Sigmoid colon (tissue), 7 donors: ENCODE results near the gene LONP2. TPM values are rescaled to one million over a fixed set of nuclear protein-coding genes. Genes with fewer than 3 reads are reported as not detected.

ENCODE experiments used
- DNase-seq: peaks from one replicate; pipeline ENCODE4 v3.0.0-alpha.2; 2019
- H3K27ac ChIP-seq, 4 donors: fragments of 200-600 bp; sonication (generic); one replicate each; pipeline ENCODE4 v1.5.1; 2016 to 2019; ENCODE audit warnings: mild to moderate bottlenecking in 1 of 4
- H3K27me3 ChIP-seq, 3 donors: fragments of 200-600 bp; sonication (generic); one replicate each; pipeline ENCODE4 v1.5.1; 2019; ENCODE audit warnings: mild to moderate bottlenecking in 1 of 3
- H3K36me3 ChIP-seq, 4 donors: fragments of 200-600 bp; sonication (generic); one replicate each; pipeline ENCODE4 v1.5.1; 2016 to 2019
- H3K4me1 ChIP-seq, 4 donors: fragments of 200-600 bp; sonication (generic); one replicate each; pipeline ENCODE4 v1.5.1; 2017 to 2019
- H3K4me3 ChIP-seq, 4 donors: fragments of 200-600 bp; sonication (generic); one replicate each; pipeline ENCODE4 v1.5.1; 2017 to 2019; ENCODE audit warnings: mild to moderate bottlenecking in 2 of 4, moderate library complexity in 1 of 4
- H3K9me3 ChIP-seq, 4 donors: fragments of 200-600 bp in 3 of 4; sonication (generic) in 3 of 4; one replicate each; pipeline versions ENCODE4 v1.5.1 to v1.6.1; 2013 to 2019
- EP300 ChIP-seq, 4 donors: sonication (generic); formaldehyde crosslinking; IDR thresholded peaks; one replicate each; pipeline ENCODE4 v1.6.1; 2017; ENCODE audit warnings: antibody characterized with exemption in 4 of 4
- POLR2A ChIP-seq, 2 donors: fragments of 450-650 bp; IDR thresholded peaks; one replicate each; pipeline ENCODE4 v1.6.1; 2016; ENCODE audit warnings: antibody characterized with exemption in 2 of 2, mild to moderate bottlenecking in 2 of 2, moderate library complexity in 2 of 2
- POLR2AphosphoS5 ChIP-seq, 4 donors: sonication (generic); formaldehyde crosslinking; IDR thresholded peaks; one replicate each; pipeline ENCODE4 v1.6.1; 2017; ENCODE audit warnings: antibody characterized with exemption in 4 of 4
- WGBS, 2 donors: extraction: QIAGEN DNeasy Blood & Tissue Kit; methylation state at CpG; one replicate each; pipeline ENCODE4 v1.1.7; 2013; 5-methylcytosine and 5-hydroxymethylcytosine counted together
- intact Hi-C: fragments of 100-400 bp; cut with DNase I; formaldehyde crosslinking; loops from one replicate; pipeline ENCODE4 v1.15.1; 2023
- polyA plus RNA-seq, 3 donors: library from polyadenylated mRNA; stranded (reverse); fragments of 200-250 nt; gene quantifications; one replicate each; pipeline ENCODE4 v1.2.3, GENCODE V29; 2013
- total RNA-seq, 4 donors: library from RNA; depleted of rRNA; stranded (reverse); fragments of >200 nt; gene quantifications; one replicate each; pipeline ENCODE4 v1.1.0, GENCODE V29; 2016
- TF ChIP-seq, protein P1 (sequence below), 4 experiments: fragments of 450-650 bp in 3 of 4; fragments of 200-600 bp in 1 of 4; IDR thresholded peaks; one replicate each; pipeline ENCODE4 v1.5.1; 2016 to 2019; ENCODE audit warnings: antibody characterized with exemption in 4 of 4, mild to moderate bottlenecking in 3 of 4, moderate library complexity in 2 of 4
- donor health status: healthy with polysubstance abuse.
- donor health status: Bipolar disorder and iron deficiency.
- donor health status: healthy.

LONP2 gene
- total and polyA plus RNA-seq, 7 donors, result 14.4 to 60.3 (median 42.3) TPM

GRCh38 chr16:48405907-48406306 is 161.8 kb downstream of the LONP2 start:
- H3K27ac ChIP-seq, result no peak overlapping the region
- WGBS, 2 donors, result 23 to 77% methylated on average over 4 of the region's 4 CpGs
- no peaks in the 10 kb centered on the region for H3K36me3 ChIP-seq
- TF ChIP-seq EP300 (IDR thresholded peaks at IDR 0.05) (no peak), POLR2A (IDR thresholded peaks at IDR 0.05) (no peak), POLR2AphosphoS5 (IDR thresholded peaks at IDR 0.05) (no peak)
- TF ChIP-seq, protein P1, sequence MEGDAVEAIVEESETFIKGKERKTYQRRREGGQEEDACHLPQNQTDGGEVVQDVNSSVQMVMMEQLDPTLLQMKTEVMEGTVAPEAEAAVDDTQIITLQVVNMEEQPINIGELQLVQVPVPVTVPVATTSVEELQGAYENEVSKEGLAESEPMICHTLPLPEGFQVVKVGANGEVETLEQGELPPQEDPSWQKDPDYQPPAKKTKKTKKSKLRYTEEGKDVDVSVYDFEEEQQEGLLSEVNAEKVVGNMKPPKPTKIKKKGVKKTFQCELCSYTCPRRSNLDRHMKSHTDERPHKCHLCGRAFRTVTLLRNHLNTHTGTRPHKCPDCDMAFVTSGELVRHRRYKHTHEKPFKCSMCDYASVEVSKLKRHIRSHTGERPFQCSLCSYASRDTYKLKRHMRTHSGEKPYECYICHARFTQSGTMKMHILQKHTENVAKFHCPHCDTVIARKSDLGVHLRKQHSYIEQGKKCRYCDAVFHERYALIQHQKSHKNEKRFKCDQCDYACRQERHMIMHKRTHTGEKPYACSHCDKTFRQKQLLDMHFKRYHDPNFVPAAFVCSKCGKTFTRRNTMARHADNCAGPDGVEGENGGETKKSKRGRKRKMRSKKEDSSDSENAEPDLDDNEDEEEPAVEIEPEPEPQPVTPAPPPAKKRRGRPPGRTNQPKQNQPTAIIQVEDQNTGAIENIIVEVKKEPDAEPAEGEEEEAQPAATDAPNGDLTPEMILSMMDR (IDR thresholded peaks at IDR 0.05), result no peak
- H3K9me3 ChIP-seq, result no peaks in the 10 kb centered on the region
- no peak overlapping the region for H3K4me3 ChIP-seq
- H3K4me1 ChIP-seq, result no peaks in the 10 kb centered on the region
- no peaks in the 10 kb centered on the region for H3K27me3 ChIP-seq
- intact Hi-C loops, result no loop called here
- DNase-seq, result no peak

Other genes starting within 250 kb of the LONP2 start
- not detected for gene ABCC12, start 88.3 kb upstream of the LONP2 start, total RNA-seq
- not detected for gene ABCC12, start 88.3 kb upstream of the LONP2 start, polyA plus RNA-seq
- gene ABCC11, start 3.2 kb downstream of the LONP2 start, total RNA-seq, result under 1 TPM in 1 of 4 donors, not detected in 3; 0.14 TPM
- gene ABCC11, start 3.2 kb downstream of the LONP2 start, polyA plus RNA-seq, result under 1 TPM in 1 of 3 donors, not detected in 2; 0.28 TPM
- gene SIAH1, start 141.1 kb downstream of the LONP2 start, total RNA-seq, result 10 to 100 TPM; 23.5 to 37.4 (median 29.9) TPM
- 10 to 100 TPM; 18.1 to 34.2 (median 21.5) TPM for gene SIAH1, start 141.1 kb downstream of the LONP2 start, polyA plus RNA-seq